HepG2 (cell line): ENCODE measurements around the gene NOA1. TPM values are rescaled to one million over a fixed set of nuclear protein-coding genes. Genes with fewer than 3 reads are reported as not detected.
A peak's percentile ranks its signal among the peaks of the same experiment; 100 is the strongest.

Experiments used
- FOXC1 ChIP-seq: sonication (generic); formaldehyde crosslinking; IDR thresholded peaks from 2 replicates; pipeline ENCODE4 v1.8.0; 2022; ENCODE audit warnings: mild to moderate bottlenecking, missing genetic modification reagents, borderline replicate concordance
- MTA1 ChIP-seq: sonication (generic); formaldehyde crosslinking; IDR thresholded peaks from 2 replicates; pipeline ENCODE4 v1.4.0; 2020; ENCODE audit warnings: missing genetic modification reagents, mild to moderate bottlenecking, borderline replicate concordance
- POLR2A ChIP-seq, 2 experiments: IDR thresholded peaks; 2 replicates each; pipeline ENCODE4 v1.6.1; 2011; ENCODE audit warnings: low read depth in 2 of 2, low read length in 2 of 2, mild to moderate bottlenecking in 1 of 2, moderate library complexity in 1 of 2; ENCODE audit not compliant: insufficient read depth in 1 of 2
- U2AF1 ChIP-seq: fragments of 200-400 bp; formaldehyde crosslinking; optimal IDR thresholded peaks from 2 replicates; pipeline ENCODE3; 2017; ENCODE audit warnings: mild to moderate bottlenecking, low read depth, low read length
- ZBTB14 ChIP-seq: sonication (generic); formaldehyde crosslinking; IDR thresholded peaks from 2 replicates; pipeline ENCODE4 v1.4.0; 2020; ENCODE audit warnings: missing genetic modification reagents
- ZBTB40 ChIP-seq, 2 experiments: fragments of 450-650 bp in 1 of 2; sonication (generic) in 1 of 2; formaldehyde crosslinking in 1 of 2; IDR thresholded peaks; 2 replicates each; pipeline versions ENCODE4 v1.6.1 to v1.8.0; 2016 to 2022; ENCODE audit warnings: antibody characterized with exemption in 1 of 2, mild to moderate bottlenecking in 1 of 2, missing genetic modification reagents in 1 of 2
- ZNF18 ChIP-seq: sonication (generic); formaldehyde crosslinking; IDR thresholded peaks from 2 replicates; pipeline ENCODE4 v1.8.0; 2022; ENCODE audit warnings: mild to moderate bottlenecking, missing genetic modification reagents; ENCODE audit not compliant: insufficient replicate concordance
- polyA plus RNA-seq, 8 experiments: library from polyadenylated mRNA; depleted of rRNA in 3 of 8; stranded (reverse) in 7 of 8; unstranded in 1 of 8; fragments of >200 nt; fragmentation: Illumina TruSeq in 4 of 8; extraction: Trizol in 4 of 8; gene quantifications; 2 replicates each; pipeline versions ENCODE4 v1.2.1 to v1.2.3, GENCODE V29; 2011 to 2016; ENCODE audit warnings: low read depth in 4 of 8, missing spikeins in 1 of 8, mixed read lengths in 1 of 8; ENCODE audit not compliant: insufficient read depth in 1 of 8
- total RNA-seq, 5 experiments: library from RNA; depleted of rRNA; stranded (reverse); fragments of >200 nt; fragmentation: Illumina TruSeq; extraction: Trizol; gene quantifications; 2 replicates each; pipeline ENCODE4 v1.2.3, GENCODE V29; 2016; ENCODE audit warnings: low read depth in 1 of 5
- TF ChIP-seq, protein P1 (sequence below): sonication (generic); formaldehyde crosslinking; IDR thresholded peaks from 2 replicates; pipeline ENCODE4 v1.4.0; 2020; ENCODE audit warnings: low read depth, missing genetic modification reagents

Gene NOA1
- total and polyA plus RNA-seq, 2 of the 13 experiments (the other 11 are each of a cell fraction or from before 2014, with no cell fraction given) = 17.3 to 19.0 TPM

DNA sequence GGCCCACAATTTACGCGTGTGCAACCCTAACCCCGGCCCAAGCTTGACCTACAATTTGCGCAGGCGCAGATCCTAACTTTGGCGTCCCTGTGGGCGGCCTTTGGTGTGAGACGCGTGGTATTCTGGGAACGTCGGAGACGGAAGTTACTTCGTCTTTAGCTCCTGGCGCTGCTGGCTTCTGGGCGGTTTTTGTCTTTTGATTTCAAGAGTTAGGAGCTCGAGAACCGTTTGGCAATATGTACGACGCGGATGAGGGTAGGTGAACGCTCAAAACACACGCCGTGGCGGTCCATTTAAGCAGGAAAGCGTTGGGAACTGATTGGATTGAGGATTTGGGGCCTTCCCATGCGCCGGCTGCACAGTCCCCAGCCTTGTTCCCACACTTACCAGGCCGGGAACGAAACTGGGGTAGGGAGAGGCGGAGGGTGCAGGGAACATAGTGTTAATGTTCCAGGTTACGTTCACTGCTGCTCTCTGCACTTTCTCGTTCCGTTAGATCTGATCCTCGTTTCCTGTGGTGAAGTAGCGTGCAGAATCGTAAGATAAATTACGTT is 1.4 kb upstream of the NOA1 start, which contains the start of gene POLR2B (continued):
- TF ChIP-seq ZBTB40 (IDR thresholded peaks at IDR 0.05) (no peak), ZBTB40 (CRISPR knock-in tag; IDR thresholded peaks at IDR 0.05) (no peak; the same call in 1 of the 2 replicates), FOXC1 (CRISPR knock-in tag) (no peak; the same call in 1 of the 2 replicates), U2AF1 (no peak), MTA1 (CRISPR knock-in tag) (no peak), ZNF18 (CRISPR knock-in tag) (no peak), POLR2A (IDR thresholded peaks at IDR 0.05; ENCODE audit: insufficient read depth in 1 of 2, low read depth in 2 of 2, low read length in 2 of 2) (peak; percentile 84 to 92; a peak in 3 of 4 replicates), ZBTB14 (no peak)
- TF ChIP-seq, protein P1, sequence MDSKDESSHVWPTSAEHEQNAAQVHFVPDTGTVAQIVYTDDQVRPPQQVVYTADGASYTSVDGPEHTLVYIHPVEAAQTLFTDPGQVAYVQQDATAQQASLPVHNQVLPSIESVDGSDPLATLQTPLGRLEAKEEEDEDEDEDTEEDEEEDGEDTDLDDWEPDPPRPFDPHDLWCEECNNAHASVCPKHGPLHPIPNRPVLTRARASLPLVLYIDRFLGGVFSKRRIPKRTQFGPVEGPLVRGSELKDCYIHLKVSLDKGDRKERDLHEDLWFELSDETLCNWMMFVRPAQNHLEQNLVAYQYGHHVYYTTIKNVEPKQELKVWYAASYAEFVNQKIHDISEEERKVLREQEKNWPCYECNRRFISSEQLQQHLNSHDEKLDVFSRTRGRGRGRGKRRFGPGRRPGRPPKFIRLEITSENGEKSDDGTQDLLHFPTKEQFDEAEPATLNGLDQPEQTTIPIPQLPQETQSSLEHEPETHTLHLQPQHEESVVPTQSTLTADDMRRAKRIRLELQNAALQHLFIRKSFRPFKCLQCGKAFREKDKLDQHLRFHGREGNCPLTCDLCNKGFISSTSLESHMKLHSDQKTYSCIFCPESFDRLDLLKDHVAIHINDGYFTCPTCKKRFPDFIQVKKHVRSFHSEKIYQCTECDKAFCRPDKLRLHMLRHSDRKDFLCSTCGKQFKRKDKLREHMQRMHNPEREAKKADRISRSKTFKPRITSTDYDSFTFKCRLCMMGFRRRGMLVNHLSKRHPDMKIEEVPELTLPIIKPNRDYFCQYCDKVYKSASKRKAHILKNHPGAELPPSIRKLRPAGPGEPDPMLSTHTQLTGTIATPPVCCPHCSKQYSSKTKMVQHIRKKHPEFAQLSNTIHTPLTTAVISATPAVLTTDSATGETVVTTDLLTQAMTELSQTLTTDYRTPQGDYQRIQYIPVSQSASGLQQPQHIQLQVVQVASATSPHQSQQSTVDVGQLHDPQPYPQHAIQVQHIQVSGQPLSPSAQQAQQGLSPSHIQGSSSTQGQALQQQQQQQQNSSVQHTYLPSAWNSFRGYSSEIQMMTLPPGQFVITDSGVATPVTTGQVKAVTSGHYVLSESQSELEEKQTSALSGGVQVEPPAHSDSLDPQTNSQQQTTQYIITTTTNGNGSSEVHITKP (CRISPR knock-in tag) = no peak
